SJCRH30 (cell line): Measurements from ENCODE around the gene MMP11. TPM values are rescaled to one million over a fixed set of nuclear protein-coding genes. Genes with fewer than 3 reads are reported as not detected.

Source experiments
- DNase-seq, 2 experiments: peaks; one replicate each; pipeline ENCODE4 v3.0.0-alpha.2; 2015 to 2020
- H3K27ac ChIP-seq: fragments of 250-450 bp; sonication (Bioruptor Pico); 2 replicates; pipeline ENCODE4 v1.5.1; 2020; ENCODE audit warnings: mild to moderate bottlenecking, moderate library complexity
- H3K27me3 ChIP-seq: fragments of 250-450 bp; sonication (Bioruptor Pico); 2 replicates; pipeline ENCODE4 v1.5.1; 2020; ENCODE audit warnings: mild to moderate bottlenecking, moderate library complexity
- H3K36me3 ChIP-seq: fragments of 250-450 bp; sonication (Bioruptor Pico); 2 replicates; pipeline ENCODE4 v1.5.1; 2020; ENCODE audit warnings: mild to moderate bottlenecking, moderate library complexity
- H3K4me1 ChIP-seq: fragments of 250-450 bp; sonication (Bioruptor Pico); 2 replicates; pipeline ENCODE4 v1.5.1; 2020; ENCODE audit warnings: mild to moderate bottlenecking, moderate library complexity
- H3K4me3 ChIP-seq: fragments of 250-450 bp; sonication (Bioruptor Pico); 2 replicates; pipeline ENCODE4 v1.5.1; 2020; ENCODE audit warnings: mild to moderate bottlenecking, moderate library complexity
- H3K9me3 ChIP-seq: fragments of 250-450 bp; sonication (Bioruptor Pico); replicated peaks from 2 replicates; pipeline ENCODE4 v1.5.1; 2020; ENCODE audit warnings: mild to moderate bottlenecking, moderate library complexity
- total RNA-seq: library from RNA; depleted of rRNA; stranded (reverse); fragments of >200 nt; shearing (Covaris generic); gene quantifications from 2 replicates; pipeline ENCODE4 v1.2.3, GENCODE V29; 2014

MMP11 gene
- total RNA-seq, 1 experiment from 2014 or later = 6.6 TPM

DNA sequence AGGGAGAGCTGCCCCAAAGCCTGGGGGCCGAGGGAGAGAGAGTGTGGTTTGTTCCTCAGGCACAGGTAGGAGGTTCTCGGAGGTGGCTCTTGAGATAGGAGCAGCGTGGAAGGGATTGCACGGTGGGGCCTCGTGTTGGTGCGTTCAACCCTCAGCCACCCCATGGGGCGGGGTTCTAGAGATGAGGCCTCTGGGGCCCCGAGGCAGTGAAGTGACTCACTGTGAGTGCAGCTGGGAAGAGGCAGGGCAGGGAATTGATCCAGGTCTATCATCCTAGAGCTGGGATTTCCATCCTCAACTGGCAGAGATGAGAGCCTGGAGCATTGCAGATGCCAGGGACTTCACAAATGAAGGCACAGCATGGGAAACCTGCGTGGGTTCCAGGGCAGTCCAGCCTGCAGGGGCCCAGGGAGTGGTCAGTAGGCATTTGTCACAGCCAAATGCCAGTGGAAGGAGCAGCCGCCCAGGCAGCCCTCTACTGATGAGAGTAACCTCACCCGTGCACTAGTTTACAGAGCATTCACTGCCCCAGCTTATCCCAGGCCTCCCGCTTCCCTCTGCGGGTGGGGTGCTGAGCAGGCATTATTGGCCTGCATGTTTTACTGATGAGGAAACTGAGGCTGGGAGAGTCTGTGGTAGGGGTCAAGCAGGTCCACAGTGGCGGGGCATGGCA lies 9.0 kb downstream of the MMP11 start:
- Histone ChIP-seq H3K36me3 (no peaks in the 10 kb centered on the region), H3K9me3 (no peaks in the 10 kb centered on the region), H3K27ac (peak overlapping the region; percentile 56), H3K4me1 (peaks cover 42% of the 10 kb centered on the region), H3K27me3 (no peaks in the 10 kb centered on the region), H3K4me3 (peak overlapping the region; percentile 20)
- peak; percentile 81 to 82 for DNase-seq

DNA sequence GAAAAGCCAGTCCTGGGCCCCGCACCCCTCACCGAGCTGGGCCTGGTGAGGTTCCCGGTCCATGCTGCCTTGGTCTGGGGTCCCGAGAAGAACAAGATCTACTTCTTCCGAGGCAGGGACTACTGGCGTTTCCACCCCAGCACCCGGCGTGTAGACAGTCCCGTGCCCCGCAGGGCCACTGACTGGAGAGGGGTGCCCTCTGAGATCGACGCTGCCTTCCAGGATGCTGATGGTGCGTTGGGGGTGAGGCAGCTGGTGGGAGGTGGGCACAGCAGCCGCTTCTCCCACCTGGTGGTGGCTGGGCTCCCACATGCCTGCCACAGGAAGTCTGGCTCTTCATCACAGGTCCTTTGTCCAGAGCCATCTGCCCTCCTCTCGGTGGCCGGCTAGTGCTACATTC lies 9.6 kb downstream of the MMP11 start:
- H3K27ac ChIP-seq = no peak overlapping the region

DNA sequence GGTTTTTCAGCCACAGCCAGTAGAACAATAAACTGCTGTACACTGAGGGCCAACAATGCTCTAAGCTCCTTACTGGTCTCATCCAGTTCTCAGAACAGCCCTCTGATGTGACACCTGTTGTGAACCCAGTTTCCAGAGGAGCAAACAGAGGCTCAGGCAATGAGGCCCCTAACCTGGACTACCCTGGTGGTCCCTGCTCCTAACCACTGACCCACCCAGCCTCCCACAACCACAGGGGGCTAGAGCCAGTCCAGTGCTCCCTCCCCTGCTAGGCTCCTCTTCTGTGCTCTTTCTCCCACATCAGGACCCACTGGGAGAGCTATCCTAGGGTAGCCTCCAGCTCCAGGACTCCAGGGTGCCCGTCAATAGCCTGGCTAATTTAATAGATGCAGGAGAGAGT lies 10.1 kb downstream of the MMP11 start:
- no peak overlapping the region for H3K27ac ChIP-seq
- H3K9me3 ChIP-seq = no peaks in the 10 kb centered on the region
- H3K27me3 ChIP-seq = no peaks in the 10 kb centered on the region
- H3K36me3 ChIP-seq = no peaks in the 10 kb centered on the region
- no peak for DNase-seq
- no peak overlapping the region for H3K4me3 ChIP-seq
- peaks cover 39% of the 10 kb centered on the region for H3K4me1 ChIP-seq

More for the DNA sequence above, 9.6 kb downstream of the MMP11 start:
- H3K27me3 ChIP-seq = no peaks in the 10 kb centered on the region
- H3K4me1 ChIP-seq = peaks cover 42% of the 10 kb centered on the region
- H3K4me3 ChIP-seq = no peak overlapping the region
- no peaks in the 10 kb centered on the region for H3K9me3 ChIP-seq
- no peak for DNase-seq
- H3K36me3 ChIP-seq = no peaks in the 10 kb centered on the region

DNA sequence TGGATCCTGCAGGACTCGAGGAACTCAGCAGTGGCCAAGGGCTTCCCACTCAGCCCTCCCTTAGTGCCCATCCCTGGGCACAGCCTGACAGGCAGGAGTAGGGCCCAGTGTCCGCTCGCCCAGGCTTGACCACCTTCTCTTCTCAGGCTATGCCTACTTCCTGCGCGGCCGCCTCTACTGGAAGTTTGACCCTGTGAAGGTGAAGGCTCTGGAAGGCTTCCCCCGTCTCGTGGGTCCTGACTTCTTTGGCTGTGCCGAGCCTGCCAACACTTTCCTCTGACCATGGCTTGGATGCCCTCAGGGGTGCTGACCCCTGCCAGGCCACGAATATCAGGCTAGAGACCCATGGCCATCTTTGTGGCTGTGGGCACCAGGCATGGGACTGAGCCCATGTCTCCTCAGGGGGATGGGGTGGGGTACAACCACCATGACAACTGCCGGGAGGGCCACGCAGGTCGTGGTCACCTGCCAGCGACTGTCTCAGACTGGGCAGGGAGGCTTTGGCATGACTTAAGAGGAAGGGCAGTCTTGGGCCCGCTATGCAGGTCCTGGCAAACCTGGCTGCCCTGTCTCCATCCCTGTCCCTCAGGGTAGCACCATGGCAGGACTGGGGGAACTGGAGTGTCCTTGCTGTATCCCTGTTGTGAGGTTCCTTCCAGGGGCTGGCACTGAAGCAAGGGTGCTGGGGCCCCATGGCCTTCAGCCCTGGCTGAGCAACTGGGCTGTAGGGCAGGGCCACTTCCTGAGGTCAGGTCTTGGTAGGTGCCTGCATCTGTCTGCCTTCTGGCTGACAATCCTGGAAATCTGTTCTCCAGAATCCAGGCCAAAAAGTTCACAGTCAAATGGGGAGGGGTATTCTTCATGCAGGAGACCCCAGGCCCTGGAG lies 10.9 kb downstream of the MMP11 start:
- Histone ChIP-seq H3K4me3 (no peak overlapping the region), H3K27ac (no peak overlapping the region), H3K36me3 (no peaks in the 10 kb centered on the region), H3K27me3 (no peaks in the 10 kb centered on the region), H3K9me3 (no peaks in the 10 kb centered on the region), H3K4me1 (peaks cover 31% of the 10 kb centered on the region)
- DNase-seq = no peak

DNA sequence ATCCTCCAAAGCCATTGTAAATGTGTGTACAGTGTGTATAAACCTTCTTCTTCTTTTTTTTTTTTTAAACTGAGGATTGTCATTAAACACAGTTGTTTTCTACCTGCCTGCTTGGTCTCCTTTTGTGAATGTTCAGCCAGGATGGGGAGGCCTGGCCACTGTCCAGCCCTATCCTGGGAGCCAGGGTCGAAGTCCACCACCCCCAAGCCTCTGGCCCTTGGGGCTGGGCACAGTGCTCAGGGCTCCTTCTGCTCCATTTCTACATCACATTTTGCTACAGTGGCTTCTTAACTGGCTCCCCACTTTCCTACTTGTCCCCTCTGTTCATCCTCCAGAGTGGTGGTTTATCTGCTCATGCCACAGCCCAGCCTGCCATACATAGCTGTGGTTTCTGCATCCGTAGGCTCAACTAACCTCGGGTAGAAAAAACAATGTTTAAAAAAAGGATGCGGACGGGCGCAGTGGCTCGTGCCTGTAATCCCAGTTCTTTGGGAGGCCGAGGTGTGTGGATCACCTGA lies 11.6 kb downstream of the MMP11 start:
- Histone ChIP-seq H3K36me3 (no peaks in the 10 kb centered on the region), H3K4me1 (peaks cover 30% of the 10 kb centered on the region), H3K27ac (no peak overlapping the region), H3K27me3 (no peaks in the 10 kb centered on the region), H3K9me3 (no peaks in the 10 kb centered on the region), H3K4me3 (no peak overlapping the region)
- DNase-seq = peak; percentile 45

DNA sequence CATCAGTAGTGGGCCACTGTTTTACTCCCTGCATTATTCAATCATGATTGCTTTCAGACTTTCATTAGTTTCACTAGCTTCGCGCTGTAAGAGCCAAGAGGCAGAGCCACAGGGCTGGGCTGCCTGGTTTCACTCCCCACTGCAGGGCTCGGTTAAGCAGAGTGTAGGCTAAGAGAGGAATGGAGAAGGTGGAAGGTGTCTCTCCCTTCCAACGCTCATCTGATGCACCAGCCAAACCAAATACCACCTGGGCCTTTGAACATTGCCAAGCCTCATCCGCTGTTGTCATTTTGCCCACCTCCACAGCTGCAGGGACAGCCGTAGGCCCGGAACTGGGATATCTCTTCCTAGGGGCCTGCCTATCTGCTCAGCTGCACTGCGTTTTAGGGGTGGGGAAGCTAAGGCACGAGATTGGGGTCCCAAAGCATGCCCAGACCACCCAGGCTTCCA lies 13.6 kb downstream of the MMP11 start:
- peak overlapping the region; percentile 95 for H3K4me3 ChIP-seq
- no peaks in the 10 kb centered on the region for H3K27me3 ChIP-seq
- no peak for DNase-seq
- peak overlapping the region; percentile 97 for H3K27ac ChIP-seq
- no peaks in the 10 kb centered on the region for H3K9me3 ChIP-seq
- peaks cover 22% of the 10 kb centered on the region for H3K4me1 ChIP-seq
- H3K36me3 ChIP-seq = peaks cover 5% of the 10 kb centered on the region; the same call in 1 of the 2 replicates

DNA sequence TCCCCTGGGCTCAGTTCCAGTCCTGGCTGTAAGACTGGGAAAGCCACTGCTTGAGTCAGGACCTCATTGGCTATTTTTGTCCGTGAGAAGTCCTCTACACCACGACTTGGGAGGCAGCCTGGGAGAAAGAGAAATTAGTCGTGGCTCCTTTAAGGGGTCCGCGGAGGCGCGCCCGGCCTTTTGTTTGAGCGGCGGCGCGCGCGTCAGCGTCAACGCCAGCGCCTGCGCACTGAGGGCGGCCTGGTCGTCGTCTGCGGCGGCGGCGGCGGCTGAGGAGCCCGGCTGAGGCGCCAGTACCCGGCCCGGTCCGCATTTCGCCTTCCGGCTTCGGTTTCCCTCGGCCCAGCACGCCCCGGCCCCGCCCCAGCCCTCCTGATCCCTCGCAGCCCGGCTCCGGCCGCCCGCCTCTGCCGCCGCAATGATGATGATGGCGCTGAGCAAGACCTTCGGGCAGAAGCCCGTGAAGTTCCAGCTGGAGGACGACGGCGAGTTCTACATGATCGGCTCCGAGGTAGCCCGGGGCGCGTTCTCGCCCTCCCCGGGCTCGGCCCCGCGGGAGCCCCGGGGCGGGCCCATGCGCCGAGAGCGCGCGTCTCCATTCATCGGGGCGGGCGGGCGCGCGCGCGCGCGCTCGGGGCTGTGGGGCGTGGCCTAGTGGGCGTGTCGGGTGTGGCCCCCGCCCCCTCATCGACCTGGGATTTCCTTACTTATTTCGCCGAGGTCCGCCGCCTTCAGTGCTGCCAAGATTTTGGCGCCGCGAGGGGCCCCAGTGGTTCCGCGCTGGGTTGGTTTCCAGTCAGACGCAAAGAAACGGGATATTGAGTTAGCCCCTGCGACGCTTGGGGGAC lies 14.3 kb downstream of the MMP11 start, which contains the start of gene SMARCB1:
SMARCB1 (plus strand) TSS at position 215 of the 848 bp plus-strand sequence; CDS start at position 419, 204 bp downstream.
- peaks cover 15% of the 10 kb centered on the region for H3K4me1 ChIP-seq

DNA sequence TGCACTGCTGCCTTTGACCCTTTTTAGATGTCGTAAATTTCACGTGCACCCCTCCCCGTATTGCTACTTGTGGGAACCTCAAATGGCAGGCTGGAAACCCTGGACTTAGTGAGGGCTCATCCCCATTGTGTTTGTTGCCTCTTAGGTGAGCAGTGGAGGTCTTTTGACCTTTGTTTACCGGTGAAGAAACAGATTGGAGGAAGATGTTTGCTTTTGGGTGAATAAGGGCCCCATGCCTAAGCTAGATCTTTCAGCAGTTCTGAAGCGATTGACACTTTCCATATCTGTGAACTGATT lies 14.9 kb downstream of the MMP11 start:
- H3K4me1 ChIP-seq = peaks cover 11% of the 10 kb centered on the region
- no peaks in the 10 kb centered on the region for H3K9me3 ChIP-seq
- peaks cover 9% of the 10 kb centered on the region for H3K36me3 ChIP-seq
- peak overlapping the region; percentile 97; the same call in 1 of the 2 replicates for H3K27ac ChIP-seq
- no peaks in the 10 kb centered on the region for H3K27me3 ChIP-seq
- H3K4me3 ChIP-seq = peak overlapping the region; percentile 95
- DNase-seq = no peak

More for the DNA sequence above, 14.3 kb downstream of the MMP11 start, which contains the start of gene SMARCB1:
- no peaks in the 10 kb centered on the region for H3K9me3 ChIP-seq
- H3K36me3 ChIP-seq = peaks cover 9% of the 10 kb centered on the region
- peak; percentile 86 to 92 for DNase-seq
- no peaks in the 10 kb centered on the region for H3K27me3 ChIP-seq
- H3K4me3 ChIP-seq = peak within 1 kb of the TSS; percentile 95
- peak within 1 kb of the TSS; percentile 97 for H3K27ac ChIP-seq

DNA sequence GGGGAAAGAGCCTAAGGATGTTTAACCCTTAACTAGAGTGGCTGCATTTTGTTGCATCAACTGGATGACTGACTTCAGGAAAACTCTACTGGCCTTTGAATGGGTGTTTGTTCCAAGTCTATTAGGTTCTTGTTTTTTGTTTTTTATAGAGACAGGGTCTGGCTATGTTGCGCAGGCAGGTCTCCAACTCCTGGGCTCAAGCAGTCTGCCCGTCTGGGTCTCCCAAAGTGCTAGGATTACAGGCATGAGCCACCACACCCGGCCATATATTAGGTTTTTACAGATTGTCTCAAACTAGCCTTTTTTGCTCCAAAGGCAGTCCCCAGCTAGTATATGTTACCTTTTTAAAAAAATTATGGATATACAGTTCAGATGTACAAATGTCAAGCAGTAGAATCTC lies 15.3 kb downstream of the MMP11 start:
- H3K4me1 ChIP-seq = peaks cover 11% of the 10 kb centered on the region
- no peak for DNase-seq
- no peaks in the 10 kb centered on the region for H3K27me3 ChIP-seq
- no peak overlapping the region for H3K27ac ChIP-seq
- H3K4me3 ChIP-seq = peak overlapping the region; percentile 95
- H3K36me3 ChIP-seq = peaks cover 11% of the 10 kb centered on the region
- H3K9me3 ChIP-seq = no peaks in the 10 kb centered on the region

DNA sequence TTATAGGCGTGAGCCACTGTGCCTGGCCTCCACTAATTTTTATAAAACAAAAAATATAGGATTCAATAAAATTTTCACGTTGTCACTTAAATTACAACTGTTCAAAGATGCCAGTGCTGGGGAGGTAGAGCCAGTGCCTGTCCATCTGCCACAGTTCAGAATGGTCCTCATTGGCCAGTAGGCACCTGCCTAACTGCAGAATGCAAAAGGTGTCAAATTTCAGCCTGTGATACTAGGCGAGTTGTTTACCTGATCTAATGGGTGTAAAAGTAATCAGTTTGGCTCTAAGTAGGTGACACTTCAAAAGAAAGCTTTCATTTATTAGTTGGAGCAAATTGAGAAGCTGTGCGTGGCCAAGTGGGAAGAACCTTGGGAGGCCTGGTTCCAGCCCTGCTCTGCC lies 16.5 kb downstream of the MMP11 start:
- peaks cover 3% of the 10 kb centered on the region for H3K4me1 ChIP-seq
- H3K27me3 ChIP-seq = no peaks in the 10 kb centered on the region
- H3K27ac ChIP-seq = no peak overlapping the region
- no peak for DNase-seq
- no peak overlapping the region for H3K4me3 ChIP-seq
- H3K9me3 ChIP-seq = no peaks in the 10 kb centered on the region
- H3K36me3 ChIP-seq = peaks cover 21% of the 10 kb centered on the region

DNA sequence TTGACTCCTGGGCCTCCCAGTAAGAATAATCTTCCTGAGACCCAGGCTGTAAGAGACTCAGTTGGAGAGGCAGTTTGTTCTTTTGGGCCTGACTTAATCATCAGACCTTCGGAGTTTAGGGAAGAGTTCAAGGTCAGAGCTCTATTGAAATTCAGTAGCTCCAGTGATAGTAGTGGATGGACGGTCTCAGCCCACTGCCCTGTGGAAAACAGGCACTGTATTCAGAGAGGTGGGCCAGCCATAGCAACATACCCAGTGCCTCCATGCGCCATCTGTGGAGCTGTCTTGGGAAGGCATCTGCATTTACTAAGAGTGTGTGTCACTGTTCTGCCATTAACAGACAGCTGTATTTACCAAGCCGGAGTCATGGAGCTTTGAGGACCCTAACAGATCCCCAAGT lies 17.0 kb downstream of the MMP11 start:
- DNase-seq = no peak
- Histone ChIP-seq H3K4me3 (no peak overlapping the region), H3K4me1 (no peaks in the 10 kb centered on the region; the same call in 1 of the 2 replicates), H3K9me3 (no peaks in the 10 kb centered on the region), H3K27ac (no peak overlapping the region), H3K27me3 (no peaks in the 10 kb centered on the region), H3K36me3 (peaks cover 27% of the 10 kb centered on the region)

DNA sequence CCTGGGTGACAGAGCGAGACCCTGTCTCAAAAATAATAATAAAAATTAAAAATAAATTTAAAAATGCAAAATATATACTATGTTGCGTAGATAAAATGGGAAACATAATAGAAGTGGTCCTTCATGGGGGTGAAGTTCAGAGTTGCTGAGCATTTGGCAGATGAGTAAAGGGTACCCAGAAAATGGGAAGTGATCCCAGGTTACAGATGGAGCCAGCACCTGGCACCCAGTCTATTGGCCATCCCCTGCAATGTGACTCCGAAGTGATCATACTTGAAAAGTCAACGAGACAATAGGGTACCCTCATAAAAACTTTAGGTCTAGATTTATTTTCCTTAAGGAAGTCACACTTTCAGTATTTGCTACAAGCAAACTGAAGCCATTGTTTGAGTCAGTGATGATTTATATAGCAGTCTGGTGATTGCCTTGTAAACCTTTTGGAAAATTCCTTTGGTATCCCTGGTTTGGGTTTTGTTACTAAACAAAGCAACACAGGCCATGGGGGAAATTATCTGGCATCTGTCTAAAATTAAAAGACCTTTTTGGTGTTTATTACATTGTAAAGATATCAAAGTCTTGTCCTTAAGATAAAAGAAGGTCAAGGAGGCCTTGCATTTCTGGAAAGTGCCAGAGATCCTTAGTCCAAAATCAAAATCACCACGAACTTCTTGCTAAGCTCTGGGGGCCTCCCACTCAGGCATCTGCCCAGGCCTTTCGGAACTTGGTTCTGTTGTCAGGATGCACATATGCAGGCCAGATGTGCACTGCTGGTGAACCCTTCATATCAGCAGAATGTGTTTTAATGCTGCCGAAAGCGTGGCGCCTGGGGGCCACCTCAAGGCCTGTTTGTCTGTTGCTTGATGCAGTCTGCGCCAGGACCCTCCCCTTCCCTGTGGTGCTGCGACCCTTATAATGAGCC lies 18.4 kb downstream of the MMP11 start:
- no peak overlapping the region for H3K27ac ChIP-seq
- H3K36me3 ChIP-seq = peaks cover 38% of the 10 kb centered on the region
- no peak for DNase-seq
- H3K4me1 ChIP-seq = peaks cover 3% of the 10 kb centered on the region; the same call in 1 of the 2 replicates
- no peaks in the 10 kb centered on the region for H3K27me3 ChIP-seq
- H3K4me3 ChIP-seq = no peak overlapping the region
- H3K9me3 ChIP-seq = no peaks in the 10 kb centered on the region

DNA sequence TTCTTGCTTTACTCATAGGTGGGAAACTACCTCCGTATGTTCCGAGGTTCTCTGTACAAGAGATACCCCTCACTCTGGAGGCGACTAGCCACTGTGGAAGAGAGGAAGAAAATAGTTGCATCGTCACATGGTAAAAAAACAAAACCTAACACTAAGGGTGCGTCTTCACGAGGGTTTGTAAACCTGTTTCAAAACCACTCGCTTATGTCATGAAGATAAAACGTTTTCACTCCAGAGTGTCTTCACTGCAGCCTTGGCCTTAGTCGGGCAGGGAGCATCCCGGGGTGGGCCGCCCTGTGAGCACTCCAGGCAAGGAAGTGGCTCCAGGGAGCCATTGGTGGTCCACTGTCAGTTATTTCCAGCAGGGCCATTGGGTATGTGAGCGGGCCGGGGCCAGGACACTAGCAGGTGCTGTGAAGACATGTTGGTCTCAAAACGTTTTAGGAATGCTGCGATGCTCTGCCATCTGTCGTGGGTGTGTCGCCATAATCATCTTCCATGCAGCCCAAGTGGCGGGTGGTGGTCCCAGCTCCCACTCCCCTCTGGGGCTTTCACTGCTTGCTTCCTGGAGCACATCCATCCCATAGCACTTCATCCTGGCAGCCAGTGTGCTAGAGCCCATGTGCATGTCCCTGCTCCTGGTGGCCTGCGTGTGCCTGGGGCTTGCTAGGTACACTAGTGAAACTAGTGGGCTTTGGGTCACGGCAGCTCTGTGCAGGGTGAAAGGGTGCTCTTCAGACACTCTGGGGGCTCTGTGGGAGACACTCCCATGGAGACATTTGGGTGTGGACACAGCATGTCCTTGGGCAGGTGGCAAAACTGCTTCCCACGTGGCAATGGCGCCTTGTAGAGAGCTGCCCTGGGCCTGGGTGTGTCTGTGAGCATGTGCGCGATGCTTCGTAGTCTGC lies 19.3 kb downstream of the MMP11 start:
- peaks cover 38% of the 10 kb centered on the region for H3K36me3 ChIP-seq
- no peaks in the 10 kb centered on the region for H3K9me3 ChIP-seq
- peaks cover 9% of the 10 kb centered on the region; the same call in 1 of the 2 replicates for H3K4me1 ChIP-seq
- no peak overlapping the region for H3K27ac ChIP-seq
- H3K27me3 ChIP-seq = no peaks in the 10 kb centered on the region
- H3K4me3 ChIP-seq = no peak overlapping the region
- DNase-seq = no peak
